Measurements from ENCODE around the gene INSYN2B. TPM values are rescaled to one million over a fixed set of nuclear protein-coding genes. Genes with fewer than 3 reads are reported as not detected.
A peak's percentile ranks its signal among the peaks of the same experiment; 100 is the strongest.

Gene INSYN2B
- total RNA-seq, 2 donors from 2014 or later: not detected

GRCh38 chr5:169939731-169940130, 40.6 kb downstream of the INSYN2B start:
- no peak for DNase-seq
- peaks cover 3% of the 10 kb centered on the region for H3K36me3 Mint-ChIP-seq (ENCODE audit: low read depth)
- no peak for ATAC-seq
- H3K27me3 Mint-ChIP-seq: no peaks in the 10 kb centered on the region
- H3K4me3 Mint-ChIP-seq: no peak overlapping the region
- H3K9me3 ChIP-seq (ENCODE audit: control insufficient read depth, low read length, poor library complexity, severe bottlenecking): no peaks in the 10 kb centered on the region
- no peak overlapping the region for H3K27ac Mint-ChIP-seq
- peaks cover 20% of the 10 kb centered on the region for H3K4me1 Mint-ChIP-seq

GRCh38 chr5:169938439-169938838, 41.9 kb downstream of the INSYN2B start:
- Mint-ChIP-seq H3K4me3 (no peak overlapping the region), H3K36me3 (ENCODE audit: low read depth) (peaks cover 3% of the 10 kb centered on the region), H3K27ac (peak overlapping the region; percentile 19), H3K27me3 (no peaks in the 10 kb centered on the region), H3K4me1 (peaks cover 25% of the 10 kb centered on the region)
- no peak for ATAC-seq
- no peaks in the 10 kb centered on the region for H3K9me3 ChIP-seq (ENCODE audit: control insufficient read depth, low read length, poor library complexity, severe bottlenecking)
- no peak for DNase-seq

- H3K9me3 ChIP-seq (ENCODE audit: control insufficient read depth, low read length, poor library complexity, severe bottlenecking): no peaks in the 10 kb centered on the region
- H3K4me1 Mint-ChIP-seq: peaks cover 41% of the 10 kb centered on the region
- no peak for ATAC-seq
- peak overlapping the region; percentile 52 for H3K4me3 Mint-ChIP-seq
- no peak for DNase-seq
- H3K27me3 Mint-ChIP-seq: no peaks in the 10 kb centered on the region
- H3K27ac Mint-ChIP-seq: peak overlapping the region; percentile 46
- H3K36me3 Mint-ChIP-seq (ENCODE audit: low read depth): peaks cover 6% of the 10 kb centered on the region
Measured at GRCh38 chr5:169935762-169936161, 44.5 kb downstream of the INSYN2B start.

GRCh38 chr5:169934990-169935389, 45.3 kb downstream of the INSYN2B start:
- no peaks in the 10 kb centered on the region for H3K9me3 ChIP-seq (ENCODE audit: control insufficient read depth, low read length, poor library complexity, severe bottlenecking)
- peaks cover 6% of the 10 kb centered on the region for H3K36me3 Mint-ChIP-seq (ENCODE audit: low read depth)
- DNase-seq (no peak), ATAC-seq (no peak)
- H3K27me3 Mint-ChIP-seq: no peaks in the 10 kb centered on the region
- peak overlapping the region; percentile 3 for H3K4me3 Mint-ChIP-seq
- H3K4me1 Mint-ChIP-seq: peaks cover 45% of the 10 kb centered on the region
- H3K27ac Mint-ChIP-seq: peak overlapping the region; percentile 46

- Mint-ChIP-seq H3K27ac (peak overlapping the region; percentile 62), H3K27me3 (no peaks in the 10 kb centered on the region), H3K4me3 (no peak overlapping the region), H3K36me3 (ENCODE audit: low read depth) (peaks cover 6% of the 10 kb centered on the region), H3K4me1 (peaks cover 52% of the 10 kb centered on the region)
- no peaks in the 10 kb centered on the region for H3K9me3 ChIP-seq (ENCODE audit: control insufficient read depth, low read length, poor library complexity, severe bottlenecking)
- DNase-seq (no peak), ATAC-seq (no peak)
Measured at GRCh38 chr5:169933616-169934015, 46.7 kb downstream of the INSYN2B start.

GRCh38 chr5:169933127-169933526, 47.2 kb downstream of the INSYN2B start:
- no peak for ATAC-seq
- Mint-ChIP-seq H3K4me1 (peaks cover 55% of the 10 kb centered on the region), H3K36me3 (ENCODE audit: low read depth) (peaks cover 8% of the 10 kb centered on the region), H3K27me3 (no peaks in the 10 kb centered on the region), H3K27ac (peak overlapping the region; percentile 62), H3K4me3 (no peak overlapping the region)
- no peaks in the 10 kb centered on the region for H3K9me3 ChIP-seq (ENCODE audit: control insufficient read depth, low read length, poor library complexity, severe bottlenecking)
- DNase-seq: no peak

- Mint-ChIP-seq H3K36me3 (ENCODE audit: low read depth) (peaks cover 9% of the 10 kb centered on the region), H3K27me3 (no peaks in the 10 kb centered on the region), H3K4me3 (no peak overlapping the region), H3K4me1 (peaks cover 31% of the 10 kb centered on the region), H3K27ac (peak overlapping the region; percentile 4)
- ATAC-seq: no peak
- no peak for DNase-seq
- H3K9me3 ChIP-seq (ENCODE audit: control insufficient read depth, low read length, poor library complexity, severe bottlenecking): no peaks in the 10 kb centered on the region
Measured at GRCh38 chr5:169923988-169924387, 56.3 kb downstream of the INSYN2B start.

GRCh38 chr5:169922474-169922873, 57.8 kb downstream of the INSYN2B start:
- Mint-ChIP-seq H3K36me3 (ENCODE audit: low read depth) (peaks cover 8% of the 10 kb centered on the region), H3K27me3 (no peaks in the 10 kb centered on the region), H3K27ac (no peak overlapping the region), H3K4me1 (peaks cover 27% of the 10 kb centered on the region), H3K4me3 (no peak overlapping the region)
- no peak for DNase-seq
- H3K9me3 ChIP-seq (ENCODE audit: control insufficient read depth, low read length, poor library complexity, severe bottlenecking): no peaks in the 10 kb centered on the region
- ATAC-seq: no peak

- Mint-ChIP-seq H3K4me3 (no peak overlapping the region), H3K36me3 (ENCODE audit: low read depth) (peaks cover 8% of the 10 kb centered on the region), H3K27me3 (no peaks in the 10 kb centered on the region)
Measured at GRCh38 chr5:169921949-169922348, 58.3 kb downstream of the INSYN2B start.

GRCh38 chr5:169921384-169921783, 58.9 kb downstream of the INSYN2B start:
- Mint-ChIP-seq H3K27me3 (no peaks in the 10 kb centered on the region), H3K4me3 (no peak overlapping the region), H3K4me1 (peaks cover 22% of the 10 kb centered on the region), H3K27ac (no peak overlapping the region), H3K36me3 (ENCODE audit: low read depth) (peaks cover 5% of the 10 kb centered on the region)
- DNase-seq: no peak
- no peaks in the 10 kb centered on the region for H3K9me3 ChIP-seq (ENCODE audit: control insufficient read depth, low read length, poor library complexity, severe bottlenecking)
- ATAC-seq: no peak

More at GRCh38 chr5:169921949-169922348, 58.3 kb downstream of the INSYN2B start:
- H3K9me3 ChIP-seq (ENCODE audit: control insufficient read depth, low read length, poor library complexity, severe bottlenecking): no peaks in the 10 kb centered on the region
- H3K4me1 Mint-ChIP-seq: peaks cover 26% of the 10 kb centered on the region
- no peak overlapping the region for H3K27ac Mint-ChIP-seq
- DNase-seq (no peak), ATAC-seq (no peak)

- DNase-seq: no peak
- H3K4me3 Mint-ChIP-seq: no peak overlapping the region
- H3K36me3 Mint-ChIP-seq (ENCODE audit: low read depth): peaks cover 5% of the 10 kb centered on the region
- H3K9me3 ChIP-seq (ENCODE audit: control insufficient read depth, low read length, poor library complexity, severe bottlenecking): no peaks in the 10 kb centered on the region
- H3K27ac Mint-ChIP-seq: no peak overlapping the region
- H3K27me3 Mint-ChIP-seq: no peaks in the 10 kb centered on the region
- H3K4me1 Mint-ChIP-seq: peaks cover 18% of the 10 kb centered on the region
- no peak for ATAC-seq
Measured at GRCh38 chr5:169920474-169920873, 59.8 kb downstream of the INSYN2B start.

- Mint-ChIP-seq H3K27me3 (no peaks in the 10 kb centered on the region), H3K36me3 (ENCODE audit: low read depth) (peaks cover 7% of the 10 kb centered on the region), H3K27ac (no peak overlapping the region), H3K4me3 (no peak overlapping the region), H3K4me1 (peaks cover 12% of the 10 kb centered on the region)
- H3K9me3 ChIP-seq (ENCODE audit: control insufficient read depth, low read length, poor library complexity, severe bottlenecking): no peaks in the 10 kb centered on the region
- DNase-seq (no peak), ATAC-seq (no peak)
Measured at GRCh38 chr5:169918228-169918627, 62.1 kb downstream of the INSYN2B start.

GRCh38 chr5:169917500-169917899, 62.8 kb downstream of the INSYN2B start:
- H3K4me1 Mint-ChIP-seq: peaks cover 13% of the 10 kb centered on the region
- peaks cover 7% of the 10 kb centered on the region for H3K36me3 Mint-ChIP-seq (ENCODE audit: low read depth)
- H3K9me3 ChIP-seq (ENCODE audit: control insufficient read depth, low read length, poor library complexity, severe bottlenecking): no peaks in the 10 kb centered on the region
- no peak overlapping the region for H3K27ac Mint-ChIP-seq
- H3K4me3 Mint-ChIP-seq: no peak overlapping the region
- H3K27me3 Mint-ChIP-seq: no peaks in the 10 kb centered on the region
- ATAC-seq (no peak), DNase-seq (no peak)

GRCh38 chr5:169914766-169915165, 65.5 kb downstream of the INSYN2B start:
- Mint-ChIP-seq H3K4me3 (no peak overlapping the region), H3K4me1 (peaks cover 17% of the 10 kb centered on the region), H3K27ac (no peak overlapping the region), H3K36me3 (ENCODE audit: low read depth) (peaks cover 5% of the 10 kb centered on the region), H3K27me3 (no peaks in the 10 kb centered on the region)
- DNase-seq: no peak
- no peak for ATAC-seq
- no peaks in the 10 kb centered on the region for H3K9me3 ChIP-seq (ENCODE audit: control insufficient read depth, low read length, poor library complexity, severe bottlenecking)

Data from T-helper 17 cell (primary cell).